ENCODE measurements around the gene TXNDC5.
"Not testable (repeated sequence)": the region's sequence is repeated elsewhere in the genome, so short reads cannot be mapped to it uniquely, and the experiment has no call there.

The TXNDC5 gene

GRCh38 chr6:7912736-7913517 lies 2.3 kb upstream of the TXNDC5 start:
- DNase-seq: no peak

DNA sequence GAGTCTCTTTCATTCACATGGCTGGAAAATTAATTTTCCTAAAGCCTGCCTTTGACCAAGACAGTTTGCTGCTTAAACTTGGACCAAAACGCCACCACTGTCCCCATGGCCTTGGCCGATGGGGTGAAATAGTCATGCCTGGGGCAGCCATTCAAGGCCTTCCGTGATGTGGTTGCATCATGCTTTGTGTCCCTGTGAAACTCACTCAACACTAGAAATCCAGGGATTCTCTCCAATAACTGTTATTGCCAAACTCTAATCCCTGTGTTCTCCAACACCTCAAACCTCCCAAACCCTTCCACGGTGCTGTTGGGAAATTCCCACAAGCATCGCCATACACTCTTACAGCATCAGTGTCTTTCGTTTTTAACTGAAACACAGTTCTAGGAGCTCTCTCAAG lies 1.4 kb upstream of the TXNDC5 start:
- DNase-seq: no peak

GRCh38 chr6:7911345-7911725 lies 747 bp upstream of the TXNDC5 start:
- no peak for DNase-seq

- no peak for DNase-seq
Measured at GRCh38 chr6:7910298-7910653, 312 bp downstream of the TXNDC5 start.

GRCh38 chr6:7909323-7910276 lies 988 bp downstream of the TXNDC5 start:
- DNase-seq: peak; percentile 44 to 88 (median 67)

DNA sequence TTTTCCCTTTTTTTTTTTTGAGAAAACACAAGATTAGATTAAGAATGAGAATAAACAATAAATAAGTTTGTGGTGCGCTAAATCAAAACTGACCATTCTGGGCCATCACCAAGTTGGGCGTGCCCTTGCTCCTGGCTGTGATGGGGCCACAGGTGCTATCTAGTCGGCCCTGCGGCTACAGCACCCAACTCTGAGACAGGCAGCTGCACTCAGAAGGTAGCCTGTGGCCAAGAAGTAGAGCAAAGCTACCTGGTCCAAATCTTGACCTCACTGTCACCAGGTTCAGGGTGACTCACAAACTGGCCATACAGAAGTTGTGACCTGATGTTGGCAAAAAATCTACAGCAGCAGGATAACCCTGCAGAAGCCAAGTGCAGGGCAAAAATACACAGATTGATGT lies 3.4 kb downstream of the TXNDC5 start:
- no peak for DNase-seq

DNA sequence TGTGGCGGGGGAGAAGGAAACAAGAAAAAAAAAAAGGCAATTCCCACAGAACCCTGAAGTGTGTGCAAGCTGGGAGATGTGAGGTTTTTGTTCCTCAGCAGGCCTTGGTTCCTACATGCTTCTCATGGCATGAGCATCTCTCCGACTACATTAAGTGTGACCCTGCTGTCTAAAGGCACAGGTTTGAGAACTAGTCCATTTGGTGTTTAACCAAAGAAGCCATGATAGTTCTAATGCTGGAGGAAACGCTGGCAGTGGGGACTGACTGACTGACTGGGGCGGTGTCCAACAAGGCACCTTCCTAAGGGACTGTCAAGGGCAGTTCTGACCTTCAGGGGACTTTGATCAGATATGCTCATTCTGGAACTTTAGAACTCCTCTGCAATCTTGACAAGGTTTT lies 3.8 kb downstream of the TXNDC5 start:
- no peak for DNase-seq

DNA sequence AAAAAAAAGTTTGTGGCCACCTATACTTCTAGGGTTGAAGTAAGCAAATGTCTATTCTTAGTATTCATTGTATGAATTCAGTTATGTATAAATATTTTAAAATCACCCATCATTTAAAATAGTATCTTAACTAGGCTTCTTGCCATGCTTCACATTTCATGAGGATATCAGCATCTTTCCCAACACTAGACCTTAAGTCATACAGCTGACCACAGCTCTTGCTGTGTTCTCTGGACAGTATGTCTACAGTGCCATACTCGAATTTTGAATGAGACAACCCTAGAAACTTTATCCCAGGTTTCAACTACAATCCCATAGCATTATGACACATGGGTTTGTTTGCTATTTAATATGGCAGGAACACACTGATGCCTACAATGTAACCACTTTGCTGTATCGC lies 5.2 kb downstream of the TXNDC5 start:
- no peak for DNase-seq

DNA sequence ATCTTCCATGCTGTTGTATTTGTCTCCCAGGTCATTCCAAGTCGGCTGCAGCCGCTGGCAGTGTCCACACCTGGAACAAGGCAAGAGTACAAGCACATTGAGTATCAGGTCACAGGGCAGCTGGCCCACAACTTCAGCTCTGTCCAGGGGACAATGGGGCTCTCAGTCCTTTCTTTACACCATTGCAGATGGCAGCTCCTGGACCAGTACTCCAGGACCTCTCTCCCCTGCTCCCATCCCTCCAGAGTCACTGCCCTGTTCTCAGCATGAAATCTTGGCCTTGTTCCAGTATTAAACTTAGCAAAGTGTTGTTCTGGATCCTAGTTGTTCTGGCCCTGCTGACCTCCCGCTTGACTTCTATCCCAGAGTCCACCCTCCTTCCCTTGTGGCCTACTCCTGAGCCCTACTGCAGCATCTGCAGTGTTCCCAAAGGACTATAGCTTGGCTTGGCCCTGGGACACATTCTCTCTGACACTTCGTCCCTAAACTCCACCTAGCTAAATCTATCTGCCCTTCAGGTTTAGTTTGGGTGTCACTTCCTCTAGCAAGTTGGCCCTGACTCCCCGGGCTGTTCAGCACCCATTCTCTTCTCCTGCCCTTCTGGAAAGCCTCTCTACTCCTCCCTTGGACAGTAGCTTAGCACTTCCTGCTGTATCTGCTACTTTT lies 5.8 kb downstream of the TXNDC5 start:
- no peak for DNase-seq

DNA sequence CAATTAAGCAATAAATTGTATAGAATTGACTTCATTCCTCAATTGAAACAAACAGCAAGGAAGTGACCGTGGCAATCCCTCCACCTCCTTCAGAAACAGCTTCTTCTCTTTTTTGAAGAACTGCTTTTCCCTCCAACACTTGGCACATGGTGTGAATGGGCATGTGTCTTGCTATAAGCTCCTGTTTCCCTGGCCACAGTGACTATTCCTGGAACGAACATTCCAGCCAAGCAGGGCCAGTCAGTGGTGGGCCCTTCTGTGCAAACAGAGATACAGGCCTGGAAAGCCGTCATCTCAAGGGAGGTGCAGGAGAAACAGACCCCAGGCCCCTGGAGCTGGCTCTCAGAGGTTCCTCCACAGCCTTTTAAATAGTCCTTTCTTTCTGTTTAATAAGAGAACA lies 6.9 kb downstream of the TXNDC5 start:
- DNase-seq: no peak

DNA sequence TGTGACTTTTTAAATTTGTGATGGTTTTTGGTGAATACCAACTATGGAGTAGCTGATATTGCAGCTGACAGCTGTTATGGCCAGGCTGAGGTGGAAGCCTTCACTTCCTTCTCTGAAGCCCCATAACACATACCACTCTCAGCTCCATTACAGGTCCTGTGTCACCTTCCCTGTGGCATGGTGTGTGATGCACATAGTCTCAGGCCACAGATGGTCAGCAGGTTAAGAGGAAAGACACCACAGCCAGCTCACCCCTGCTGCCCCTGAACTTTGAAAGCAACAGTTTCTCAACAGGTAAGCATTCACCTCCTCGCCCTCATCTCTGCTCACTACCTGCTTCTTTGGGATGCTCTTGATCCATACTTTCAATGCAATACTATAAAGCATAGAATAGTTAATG lies 7.7 kb downstream of the TXNDC5 start:
- no peak for DNase-seq

DNA sequence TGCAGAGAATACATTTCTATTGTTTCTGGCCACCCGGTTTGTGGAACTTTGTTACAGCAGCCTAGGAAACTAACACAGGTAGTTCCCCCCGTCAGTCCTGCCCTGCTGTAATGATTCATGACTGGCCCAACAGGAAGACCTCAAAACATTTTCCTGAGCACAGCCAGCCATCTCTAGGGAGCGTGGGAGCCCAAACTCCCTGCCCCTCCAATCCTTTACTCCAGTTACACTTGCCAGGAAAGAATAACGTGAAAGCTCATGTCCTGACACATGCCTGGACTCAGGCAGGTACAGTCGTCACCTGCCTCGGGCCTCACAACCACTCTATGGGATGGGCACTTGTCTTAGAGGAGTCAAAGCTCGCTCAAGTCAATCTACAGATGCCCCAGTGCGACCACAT lies 8.4 kb downstream of the TXNDC5 start:
- DNase-seq: no peak

DNA sequence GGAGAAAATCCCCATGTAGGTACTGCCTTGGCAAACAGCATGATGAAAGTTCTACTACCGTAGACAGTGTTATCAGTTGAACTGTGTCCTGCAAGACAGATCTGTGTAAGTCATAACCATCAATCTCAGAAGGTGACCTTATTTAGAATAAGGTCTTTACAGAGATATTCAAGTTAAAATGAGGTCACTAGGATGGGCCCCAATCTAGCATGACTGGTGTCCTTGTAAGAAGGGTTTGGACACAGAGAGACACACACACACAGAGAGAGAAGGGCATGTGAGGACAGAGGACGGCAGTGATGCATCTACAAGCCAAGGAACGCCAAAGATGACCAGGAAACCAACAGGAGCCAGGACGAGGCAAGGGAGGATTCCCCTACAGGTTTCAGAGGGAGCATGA lies 8.8 kb downstream of the TXNDC5 start:
- DNase-seq: no peak

DNA sequence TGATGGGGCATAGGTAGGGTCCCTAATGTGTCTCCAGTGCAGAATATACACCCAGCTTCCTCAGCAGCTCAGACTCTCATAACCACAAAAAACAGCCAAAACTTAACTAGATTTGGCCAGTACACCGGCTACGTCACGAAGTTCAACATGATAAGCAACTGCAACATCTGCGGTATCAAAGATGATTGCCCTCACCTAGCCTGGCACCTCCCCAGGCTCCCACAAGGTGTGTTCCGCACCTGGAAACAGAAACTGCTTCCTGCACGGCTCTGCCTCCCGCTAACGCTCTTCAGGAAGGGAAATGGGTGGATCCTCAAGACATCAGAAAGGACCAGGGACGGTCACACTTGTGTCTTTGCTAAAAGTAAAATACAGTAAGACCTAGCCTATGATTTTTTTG lies 9.5 kb downstream of the TXNDC5 start:
- no peak for DNase-seq

- DNase-seq: no peak
Measured at GRCh38 chr6:7900621-7901020, 10.0 kb downstream of the TXNDC5 start.

DNA sequence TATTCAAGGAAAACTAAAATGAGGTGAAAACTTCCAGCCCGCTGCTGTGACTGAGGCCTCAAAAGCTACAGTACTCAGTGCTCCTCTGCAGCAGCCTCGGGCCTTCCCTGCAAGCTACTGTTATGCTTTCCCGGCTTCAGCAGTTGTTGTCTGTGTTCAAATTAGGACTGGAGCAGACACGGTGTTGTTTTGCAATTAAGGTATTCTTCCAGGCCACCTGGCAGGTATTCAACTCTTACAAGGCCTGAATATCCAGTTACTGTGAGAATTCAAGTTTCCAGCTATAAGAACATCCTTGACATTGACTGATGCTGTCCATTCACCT lies 10.7 kb downstream of the TXNDC5 start:
- no peak for DNase-seq

DNA sequence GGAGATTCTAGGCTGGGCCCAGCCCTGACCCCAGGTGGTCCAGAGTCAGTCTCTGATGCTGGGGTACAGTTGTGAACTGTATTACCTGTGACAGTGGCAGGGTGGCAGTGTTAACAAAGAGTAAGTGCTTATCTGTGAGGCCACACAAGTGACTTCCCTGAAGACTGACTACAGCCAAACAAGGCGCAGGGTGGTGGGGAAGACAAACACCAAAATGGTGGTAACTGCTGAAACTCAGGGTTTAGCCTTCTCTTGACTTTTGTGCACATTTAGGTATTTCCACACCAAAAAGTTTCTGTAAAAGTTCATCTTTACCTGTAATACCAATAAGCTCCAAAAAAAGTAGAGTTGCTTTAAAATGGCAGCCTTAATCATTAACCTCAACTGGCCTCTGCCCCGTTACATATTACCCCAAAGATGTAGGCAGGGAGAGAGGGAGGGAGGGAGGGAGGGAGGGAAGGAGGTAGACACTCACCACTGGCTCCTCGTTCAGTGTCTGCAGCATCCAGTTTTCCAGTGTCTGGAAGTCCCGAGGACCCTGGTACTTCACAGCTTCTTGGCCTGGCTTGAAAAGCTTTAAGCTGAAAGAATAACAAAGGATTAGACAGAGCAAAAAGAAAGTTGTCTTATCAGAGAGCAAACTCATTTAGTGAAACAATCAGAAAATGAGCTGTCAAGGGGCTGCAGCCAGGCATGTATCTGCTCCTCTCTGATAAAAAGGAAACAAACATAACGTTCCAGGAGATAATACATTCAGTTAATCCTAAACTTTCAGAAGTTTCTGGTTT lies 11.3 kb downstream of the TXNDC5 start:
- DNase-seq: peak in 1 of 3 donors; percentile 3

DNA sequence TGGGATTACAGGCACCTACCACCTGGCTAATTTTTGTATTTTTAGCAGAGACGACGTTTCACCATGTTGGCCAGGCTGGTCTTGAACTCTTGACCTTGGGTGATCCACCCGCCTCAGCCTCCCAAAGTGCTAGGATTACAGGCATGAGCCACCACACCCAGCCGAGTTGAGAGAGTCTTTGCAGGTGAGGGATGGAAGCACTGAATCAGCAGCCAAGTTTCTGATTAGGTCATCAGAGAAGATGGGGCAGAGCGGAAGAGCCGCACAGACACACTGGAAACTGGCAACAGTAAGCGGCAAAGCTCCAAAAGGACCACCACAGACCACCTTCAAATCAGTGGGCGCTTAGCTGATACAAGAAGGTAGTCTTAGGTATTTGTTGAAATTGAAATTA lies 12.4 kb downstream of the TXNDC5 start:
- not testable (repeated sequence) for DNase-seq

GRCh38 chr6:7897461-7898192 lies 13.0 kb downstream of the TXNDC5 start:
- no peak for DNase-seq

DNA sequence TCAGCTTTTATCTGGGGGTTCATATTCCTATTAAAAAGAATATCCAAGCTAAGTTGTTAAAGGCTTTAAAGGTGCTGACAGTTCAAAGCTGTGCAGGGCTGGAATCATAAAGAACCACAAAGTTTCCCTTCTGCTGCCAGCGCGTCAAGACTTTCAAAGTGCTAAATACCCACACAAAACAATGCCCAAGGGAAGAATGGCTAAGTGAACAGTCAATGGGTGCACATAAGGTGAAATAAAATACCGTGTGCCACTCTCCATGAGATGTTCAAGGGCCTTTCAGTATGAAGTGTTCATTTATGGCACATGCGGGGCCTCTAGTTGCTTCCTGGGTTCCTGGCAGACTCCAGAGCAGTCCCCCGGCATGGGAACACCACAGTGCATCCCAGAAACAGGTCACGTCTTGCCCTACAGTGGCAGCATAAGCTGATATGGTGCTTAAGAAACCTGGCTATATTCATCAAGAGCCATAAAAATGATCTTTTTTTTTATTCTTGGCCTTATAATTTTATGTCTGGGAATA lies 14.1 kb downstream of the TXNDC5 start:
- DNase-seq: no peak

- no peak for DNase-seq
Measured at GRCh38 chr6:7895125-7895423, 15.5 kb downstream of the TXNDC5 start.
